K562 treated with DMSO at 1 percent for 12 hours (cell line): ENCODE data around the gene PDZD4. TPM values are rescaled to one million over a fixed set of nuclear protein-coding genes. Genes with fewer than 3 reads are reported as not detected.

Source experiments
- total RNA-seq: library from RNA; unstranded; fragments of 300-600 nt; gene quantifications from 2 replicates; pipeline ENCODE4 v1.2.3, GENCODE V29; 2022; ENCODE audit not compliant: insufficient read depth

The PDZD4 gene, protein sequence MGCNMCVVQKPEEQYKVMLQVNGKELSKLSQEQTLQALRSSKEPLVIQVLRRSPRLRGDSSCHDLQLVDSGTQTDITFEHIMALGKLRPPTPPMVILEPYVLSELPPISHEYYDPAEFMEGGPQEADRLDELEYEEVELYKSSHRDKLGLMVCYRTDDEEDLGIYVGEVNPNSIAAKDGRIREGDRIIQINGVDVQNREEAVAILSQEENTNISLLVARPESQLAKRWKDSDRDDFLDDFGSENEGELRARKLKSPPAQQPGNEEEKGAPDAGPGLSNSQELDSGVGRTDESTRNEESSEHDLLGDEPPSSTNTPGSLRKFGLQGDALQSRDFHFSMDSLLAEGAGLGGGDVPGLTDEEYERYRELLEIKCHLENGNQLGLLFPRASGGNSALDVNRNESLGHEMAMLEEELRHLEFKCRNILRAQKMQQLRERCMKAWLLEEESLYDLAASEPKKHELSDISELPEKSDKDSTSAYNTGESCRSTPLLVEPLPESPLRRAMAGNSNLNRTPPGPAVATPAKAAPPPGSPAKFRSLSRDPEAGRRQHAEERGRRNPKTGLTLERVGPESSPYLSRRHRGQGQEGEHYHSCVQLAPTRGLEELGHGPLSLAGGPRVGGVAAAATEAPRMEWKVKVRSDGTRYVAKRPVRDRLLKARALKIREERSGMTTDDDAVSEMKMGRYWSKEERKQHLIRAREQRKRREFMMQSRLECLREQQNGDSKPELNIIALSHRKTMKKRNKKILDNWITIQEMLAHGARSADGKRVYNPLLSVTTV
- total RNA-seq: not detected in 2 replicates

GRCh38 chrX:153829799-153830639, at the start of gene PDZD4:
Gene PDZD4, minus strand, starts transcription at chrX:153830544. Its CDS starts 246 bp downstream, at chrX:153830298.

DNA sequence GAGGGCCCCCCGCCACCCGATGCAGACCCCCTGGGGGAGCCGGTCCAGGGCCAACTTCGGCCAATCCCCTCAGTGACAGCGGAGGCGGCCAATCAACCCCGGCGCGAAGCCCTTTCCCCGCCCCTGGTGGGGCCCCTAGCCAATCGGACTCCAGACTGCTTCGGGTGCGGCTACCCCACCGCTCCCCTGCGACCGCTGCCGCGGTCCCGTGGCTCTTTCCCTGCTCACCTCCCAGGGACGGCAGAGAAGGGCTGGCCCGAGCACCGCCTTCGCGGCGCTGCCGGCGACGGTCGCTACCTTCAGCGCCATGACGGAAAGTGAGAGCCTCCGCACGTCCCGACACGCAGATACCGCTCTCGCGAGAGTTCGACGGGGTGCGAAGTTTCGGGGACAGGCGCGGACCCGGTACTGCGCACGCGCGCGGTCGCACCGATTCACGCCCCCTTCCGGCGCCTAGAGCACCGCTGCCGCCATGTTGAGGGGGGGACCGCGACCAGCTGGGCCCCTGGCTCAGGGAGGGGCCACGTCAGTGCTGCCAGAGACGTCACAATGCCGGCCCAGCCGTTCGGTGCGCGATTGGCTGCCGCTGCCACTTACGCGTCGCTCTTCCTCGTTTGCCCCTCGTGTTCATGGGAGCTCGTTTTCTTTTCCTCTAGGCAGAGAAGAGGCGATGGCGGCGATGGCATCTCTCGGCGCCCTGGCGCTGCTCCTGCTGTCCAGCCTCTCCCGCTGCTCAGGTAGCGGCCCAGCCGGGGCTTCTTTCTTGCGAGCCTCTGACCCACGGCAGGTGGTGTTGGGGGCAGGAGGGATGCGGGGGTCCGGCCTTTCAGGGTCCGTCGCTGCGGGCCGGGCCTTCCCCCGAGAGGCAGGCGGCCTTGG, 36.1 kb downstream of the PDZD4 start, which contains the start of the genes IDH3G and SSR4:
TSS of gene IDH3G (minus strand) at position 358 of the 879 bp plus-strand sequence. CDS start at position 309, 49 bp downstream.
TSS of gene SSR4 (plus strand) at position 651 of the 879 bp plus-strand sequence. CDS start at position 671, 20 bp downstream.

DNA sequence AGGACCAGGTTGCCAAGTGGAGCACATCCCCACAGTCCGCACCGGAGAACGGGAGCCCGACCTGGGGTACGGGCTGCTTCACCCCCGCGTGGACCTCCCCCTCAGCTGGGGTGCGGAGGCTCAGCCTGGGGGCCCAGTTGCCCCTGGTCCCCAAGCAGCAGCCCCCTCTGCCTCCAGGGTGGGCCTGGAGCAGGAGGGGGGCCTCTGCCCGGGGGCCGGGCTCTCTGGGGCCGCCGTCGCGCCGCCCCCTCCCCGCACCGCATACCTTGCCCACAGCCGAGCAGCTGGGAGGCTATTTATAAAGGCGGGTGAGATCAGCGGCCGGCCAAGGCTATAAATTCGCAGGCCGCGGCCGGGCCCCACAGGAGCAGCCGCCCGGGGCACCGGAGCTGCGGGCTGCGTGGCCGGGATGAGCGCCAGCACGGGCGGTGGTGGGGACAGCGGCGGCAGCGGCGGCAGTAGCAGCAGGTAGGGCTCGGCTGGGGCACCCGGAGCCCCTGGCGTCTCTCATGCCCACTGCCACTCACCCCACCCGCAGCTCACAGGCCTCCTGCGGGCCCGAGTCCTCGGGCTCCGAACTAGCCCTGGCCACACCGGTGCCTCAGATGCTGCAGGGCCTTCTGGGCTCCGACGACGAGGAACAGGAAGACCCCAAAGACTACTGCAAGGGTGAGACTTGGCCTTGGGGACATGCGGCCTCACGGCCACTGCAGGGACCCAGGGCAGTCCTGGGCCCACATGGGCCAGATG, 49.5 kb downstream of the PDZD4 start, which contains the start of gene SRPK3:
TSS of gene SRPK3 (plus strand) at position 364 of the 750 bp plus-strand sequence. CDS start at position 410, 46 bp downstream.

GRCh38 chrX:153763989-153764755, 66.2 kb downstream of the PDZD4 start, which contains the start of gene PLXNB3:
Gene PLXNB3, plus strand, starts transcription at chrX:153764249. Its CDS starts 1,287 bp downstream, at chrX:153765536.

Other genes starting within 250 kb of the PDZD4 start
- gene CCNQ, start 231.4 kb downstream of the PDZD4 start, total RNA-seq: 35.3 and 39.6 TPM in 2 replicates
- 2.4 and 2.9 TPM in 2 replicates for gene DUSP9, start 183.3 kb downstream of the PDZD4 start, total RNA-seq
- 2.1 and 4.4 TPM in 2 replicates for gene PNCK, start 156.7 kb downstream of the PDZD4 start, total RNA-seq
- gene SLC6A8, start 142.6 kb downstream of the PDZD4 start, total RNA-seq: 21.3 and 43.0 TPM in 2 replicates
- gene BCAP31, start 106.2 kb downstream of the PDZD4 start, total RNA-seq: 188 and 202 TPM in 2 replicates
- 21.1 and 38.3 TPM in 2 replicates for gene ABCD1, start 105.7 kb downstream of the PDZD4 start, total RNA-seq
- not detected in 2 replicates for gene PLXNB3, start 66.3 kb downstream of the PDZD4 start, total RNA-seq
- 0.15 TPM in 1 of 2 replicates, not detected in the other for gene SRPK3, start 49.5 kb downstream of the PDZD4 start, total RNA-seq
- gene IDH3G, start 36.2 kb downstream of the PDZD4 start, total RNA-seq: 63.6 and 66.3 TPM in 2 replicates
- gene SSR4, start 35.9 kb downstream of the PDZD4 start, total RNA-seq: 679 and 1,009 TPM in 2 replicates
- gene L1CAM, start 55.6 kb upstream of the PDZD4 start, total RNA-seq: 0.41 TPM in 1 of 2 replicates, not detected in the other
- 1.4 TPM in 1 of 2 replicates, not detected in the other for gene AVPR2, start 74.1 kb upstream of the PDZD4 start, total RNA-seq
- gene ARHGAP4, start 95.7 kb upstream of the PDZD4 start, total RNA-seq: 85.9 and 86.3 TPM in 2 replicates
- 121 and 143 TPM in 2 replicates for gene NAA10, start 104.5 kb upstream of the PDZD4 start, total RNA-seq
- gene RENBP, start 114.1 kb upstream of the PDZD4 start, total RNA-seq: 46.5 and 56.6 TPM in 2 replicates
- 24.2 and 60.4 TPM in 2 replicates for gene HCFC1, start 141.3 kb upstream of the PDZD4 start, total RNA-seq
- gene TMEM187, start 142.2 kb upstream of the PDZD4 start, total RNA-seq: 17.7 and 25.1 TPM in 2 replicates
- 84.6 and 134 TPM in 2 replicates for gene IRAK1, start 189.4 kb upstream of the PDZD4 start, total RNA-seq